Nephron (organoid): Measurements from ENCODE around the gene MACO1.

Experiments
- H3K27ac Mint-ChIP-seq, 3 experiments: 2 replicates each; pipeline ENCODE4 v1.8.0; 2020; ENCODE audit warnings: mixed read lengths in 3 of 3, mild to moderate bottlenecking in 2 of 3, moderate library complexity in 1 of 3
- H3K27me3 Mint-ChIP-seq: 2 replicates; pipeline ENCODE4 v1.8.0; 2021; ENCODE audit warnings: low read depth, mild to moderate bottlenecking, moderate library complexity, mixed read lengths
- H3K36me3 Mint-ChIP-seq: 2 replicates; pipeline ENCODE4 v1.8.0; 2020; ENCODE audit warnings: low read depth, mixed read lengths
- H3K4me1 Mint-ChIP-seq: 2 replicates; pipeline ENCODE4 v1.8.0; 2020; ENCODE audit warnings: mixed read lengths
- H3K4me3 Mint-ChIP-seq, 3 experiments: 2 replicates each; pipeline ENCODE4 v1.8.0; 2020; ENCODE audit warnings: mild to moderate bottlenecking in 3 of 3, mixed read lengths in 3 of 3, moderate library complexity in 2 of 3
- H3K9me3 Mint-ChIP-seq: 2 replicates; pipeline ENCODE4 v1.8.0; 2020; ENCODE audit warnings: mixed read lengths
- TF ChIP-seq, protein P1 (sequence below), 3 experiments: fragments of 200-600 bp; sonication (generic); IDR thresholded peaks; one replicate each; pipeline ENCODE4 v1.5.0; 2021; ENCODE audit warnings: antibody characterized with exemption in 3 of 3; ENCODE audit not compliant: unreplicated experiment in 3 of 3

MACO1 gene

DNA sequence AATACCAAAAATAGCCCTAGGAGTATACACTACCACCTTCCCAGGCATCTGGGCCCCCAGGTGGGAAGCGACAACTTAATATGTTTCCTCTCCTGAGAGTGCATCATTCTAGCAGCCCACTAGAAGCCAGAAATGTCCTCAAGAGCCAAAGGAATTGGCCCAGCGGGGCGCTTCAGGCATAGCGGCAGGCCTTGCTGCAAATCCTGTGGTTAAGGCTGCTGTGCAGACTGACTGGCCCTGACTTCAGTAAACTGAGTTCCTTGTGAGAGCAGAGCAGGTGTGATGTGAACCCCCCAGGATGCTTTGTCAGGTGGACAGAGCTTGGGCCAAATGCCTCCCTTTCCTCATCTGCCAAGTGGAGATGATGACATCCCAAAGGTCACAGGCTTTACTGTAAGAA lies 83.0 kb downstream of the MACO1 start:
- H3K27me3 Mint-ChIP-seq = peaks cover 11% of the 10 kb centered on the region
- TF ChIP-seq, protein P1, sequence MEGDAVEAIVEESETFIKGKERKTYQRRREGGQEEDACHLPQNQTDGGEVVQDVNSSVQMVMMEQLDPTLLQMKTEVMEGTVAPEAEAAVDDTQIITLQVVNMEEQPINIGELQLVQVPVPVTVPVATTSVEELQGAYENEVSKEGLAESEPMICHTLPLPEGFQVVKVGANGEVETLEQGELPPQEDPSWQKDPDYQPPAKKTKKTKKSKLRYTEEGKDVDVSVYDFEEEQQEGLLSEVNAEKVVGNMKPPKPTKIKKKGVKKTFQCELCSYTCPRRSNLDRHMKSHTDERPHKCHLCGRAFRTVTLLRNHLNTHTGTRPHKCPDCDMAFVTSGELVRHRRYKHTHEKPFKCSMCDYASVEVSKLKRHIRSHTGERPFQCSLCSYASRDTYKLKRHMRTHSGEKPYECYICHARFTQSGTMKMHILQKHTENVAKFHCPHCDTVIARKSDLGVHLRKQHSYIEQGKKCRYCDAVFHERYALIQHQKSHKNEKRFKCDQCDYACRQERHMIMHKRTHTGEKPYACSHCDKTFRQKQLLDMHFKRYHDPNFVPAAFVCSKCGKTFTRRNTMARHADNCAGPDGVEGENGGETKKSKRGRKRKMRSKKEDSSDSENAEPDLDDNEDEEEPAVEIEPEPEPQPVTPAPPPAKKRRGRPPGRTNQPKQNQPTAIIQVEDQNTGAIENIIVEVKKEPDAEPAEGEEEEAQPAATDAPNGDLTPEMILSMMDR (IDR thresholded peaks at IDR 0.05; ENCODE audit: unreplicated experiment in 3 of 3) = no peak
- H3K27ac Mint-ChIP-seq = no peak overlapping the region
- H3K4me1 Mint-ChIP-seq = no peaks in the 10 kb centered on the region
- H3K36me3 Mint-ChIP-seq = no peaks in the 10 kb centered on the region
- no peak overlapping the region for H3K4me3 Mint-ChIP-seq
- H3K9me3 Mint-ChIP-seq = peaks cover 3% of the 10 kb centered on the region

DNA sequence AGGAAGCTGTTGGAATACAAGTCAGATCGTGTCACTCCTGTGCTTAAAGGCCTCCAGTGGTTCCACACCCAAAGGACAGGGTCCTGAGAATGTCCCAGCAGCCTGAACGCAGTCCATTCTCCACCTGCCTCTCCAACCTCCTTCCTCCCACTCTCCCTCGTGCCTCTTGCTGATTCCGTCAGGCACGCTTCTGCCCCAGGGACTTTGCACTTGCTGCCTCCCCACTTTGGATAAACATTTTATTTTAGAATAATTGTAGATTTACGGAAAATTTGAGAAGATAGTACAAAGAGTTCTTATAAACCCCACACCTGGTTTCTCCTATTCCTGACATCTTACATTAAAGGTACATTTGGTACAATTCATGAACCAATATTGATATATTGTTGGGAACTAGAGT lies 84.3 kb downstream of the MACO1 start:
- TF ChIP-seq, protein P1 (IDR thresholded peaks at IDR 0.05; ENCODE audit: unreplicated experiment in 3 of 3) = no peak
- no peak overlapping the region for H3K27ac Mint-ChIP-seq
- no peaks in the 10 kb centered on the region for H3K36me3 Mint-ChIP-seq
- no peak overlapping the region for H3K4me3 Mint-ChIP-seq
- peaks cover 11% of the 10 kb centered on the region for H3K27me3 Mint-ChIP-seq
- H3K4me1 Mint-ChIP-seq = no peaks in the 10 kb centered on the region
- H3K9me3 Mint-ChIP-seq = peaks cover 3% of the 10 kb centered on the region

DNA sequence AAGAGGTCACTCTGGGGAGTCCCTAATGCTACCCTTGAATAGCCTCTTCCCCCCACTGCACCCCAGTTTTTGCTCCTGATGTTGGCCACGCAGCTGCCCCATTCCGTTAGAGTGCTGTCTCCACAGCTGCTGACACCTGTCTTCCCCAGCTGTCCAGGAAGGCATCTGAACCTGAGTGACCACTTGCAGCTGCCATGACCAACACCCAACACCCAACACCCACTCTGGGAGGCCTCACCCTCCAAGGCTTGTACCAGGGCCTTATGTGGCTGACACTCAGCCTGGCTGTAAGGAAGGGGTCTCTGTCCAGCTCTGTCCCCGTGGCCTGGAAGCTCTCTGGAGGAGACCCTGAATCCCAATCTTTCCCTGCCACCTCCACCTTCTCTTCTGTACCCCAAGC lies 86.0 kb downstream of the MACO1 start:
- H3K27me3 Mint-ChIP-seq = peaks cover 11% of the 10 kb centered on the region
- H3K4me1 Mint-ChIP-seq = no peaks in the 10 kb centered on the region
- no peak overlapping the region for H3K27ac Mint-ChIP-seq
- TF ChIP-seq, protein P1 (IDR thresholded peaks at IDR 0.05; ENCODE audit: unreplicated experiment in 3 of 3) = no peak
- peaks cover 3% of the 10 kb centered on the region for H3K9me3 Mint-ChIP-seq
- H3K4me3 Mint-ChIP-seq = no peak overlapping the region
- H3K36me3 Mint-ChIP-seq = no peaks in the 10 kb centered on the region

DNA sequence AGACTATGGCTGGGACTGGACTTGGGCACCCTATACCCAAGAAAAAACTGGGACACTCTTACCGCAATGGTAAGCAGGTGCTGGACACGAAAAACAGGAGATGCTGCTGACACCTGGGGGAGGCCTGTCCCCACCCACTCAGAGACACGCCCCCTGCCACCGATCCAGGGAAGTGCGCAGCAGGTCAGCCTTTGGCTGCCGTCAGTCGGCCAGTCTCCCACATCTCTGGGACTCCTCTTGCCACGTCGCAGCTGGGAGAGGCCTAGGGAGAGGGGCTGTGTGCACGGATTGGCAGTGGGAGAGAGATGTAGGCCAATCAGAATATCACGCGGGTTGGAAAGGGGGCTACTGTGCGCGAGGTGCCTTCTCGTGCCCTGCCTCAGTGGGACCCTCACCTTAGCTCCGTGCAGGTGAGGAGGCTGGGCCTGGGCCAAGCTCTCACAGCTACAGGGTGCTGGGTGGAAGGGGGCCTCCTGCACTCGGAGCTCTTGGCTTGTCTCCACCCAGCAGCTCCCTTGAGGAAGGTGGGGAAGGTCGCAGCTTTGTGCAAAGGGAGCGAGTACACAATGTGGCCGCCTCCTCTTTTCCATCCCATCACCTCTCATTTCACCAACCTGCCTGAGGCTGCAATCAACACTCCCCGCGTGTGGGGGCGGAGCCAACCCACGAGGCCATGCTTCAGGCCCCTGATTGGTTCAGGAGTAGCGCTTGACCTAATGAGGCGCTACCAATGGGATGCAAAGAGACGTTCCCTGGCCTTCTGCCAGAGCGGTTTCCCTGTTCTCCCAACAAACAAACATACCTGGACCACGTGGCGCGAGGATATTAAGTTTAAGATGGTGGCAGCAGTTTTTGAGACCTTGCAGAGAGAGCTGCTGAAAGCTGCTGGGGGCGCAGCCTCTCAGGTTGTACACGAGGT lies 87.0 kb downstream of the MACO1 start:
- peaks cover 4% of the 10 kb centered on the region for H3K4me1 Mint-ChIP-seq
- H3K4me3 Mint-ChIP-seq = no peak overlapping the region
- peaks cover 3% of the 10 kb centered on the region for H3K9me3 Mint-ChIP-seq
- H3K27ac Mint-ChIP-seq = no peak overlapping the region
- TF ChIP-seq, protein P1 (IDR thresholded peaks at IDR 0.05; ENCODE audit: unreplicated experiment in 3 of 3) = no peak
- no peaks in the 10 kb centered on the region for H3K36me3 Mint-ChIP-seq
- H3K27me3 Mint-ChIP-seq = peaks cover 11% of the 10 kb centered on the region

DNA sequence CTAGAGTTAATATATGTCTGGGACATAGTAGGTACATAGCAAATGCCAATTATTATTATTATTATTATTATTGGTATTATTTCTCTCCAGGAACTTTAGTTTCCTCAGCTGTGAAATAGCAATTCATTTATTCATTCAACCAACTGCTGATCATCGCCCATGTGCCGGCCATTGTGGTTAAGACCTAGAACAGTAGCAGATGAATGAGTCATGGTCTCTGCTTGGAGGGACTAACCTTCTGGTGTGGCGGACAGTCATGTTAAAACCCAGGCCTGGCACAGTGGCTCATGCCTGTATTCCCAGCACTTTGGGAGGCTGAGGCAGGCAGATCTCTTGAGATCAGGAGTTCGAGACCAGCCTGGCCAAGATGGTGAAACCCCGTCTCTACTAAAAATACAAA lies 88.9 kb downstream of the MACO1 start:
- Mint-ChIP-seq H3K4me3 (no peak overlapping the region), H3K9me3 (peaks cover 2% of the 10 kb centered on the region), H3K27ac (no peak overlapping the region), H3K4me1 (peaks cover 4% of the 10 kb centered on the region), H3K36me3 (no peaks in the 10 kb centered on the region), H3K27me3 (peaks cover 13% of the 10 kb centered on the region)
- TF ChIP-seq, protein P1 (IDR thresholded peaks at IDR 0.05; ENCODE audit: unreplicated experiment in 3 of 3) = no peak
